ENCODE measurements around the gene GGTLC3.
"Not testable (repeated sequence)": the region's sequence is repeated elsewhere in the genome, so short reads cannot be mapped to it uniquely, and the experiment has no call there.

GGTLC3 gene

GRCh38 chr22:18518061-18518460, at the start of gene GGTLC3:
Gene GGTLC3 (minus strand): TSS chr22:18518161. CDS start chr22:18517897, 264 bp downstream.
- DNase-seq (ENCODE audit: low spot score) = not testable (repeated sequence)

- not testable (repeated sequence) for DNase-seq (ENCODE audit: low spot score)
Measured at GRCh38 chr22:18560099-18560974, 42.4 kb upstream of the GGTLC3 start.

- not testable (repeated sequence) for DNase-seq (ENCODE audit: low spot score)
Measured at GRCh38 chr22:18558939-18559338, 41.0 kb upstream of the GGTLC3 start.

GRCh38 chr22:18558516-18558915, 40.6 kb upstream of the GGTLC3 start:
- DNase-seq (ENCODE audit: low spot score) = not testable (repeated sequence)

GRCh38 chr22:18554280-18555256, 36.6 kb upstream of the GGTLC3 start:
- not testable (repeated sequence) for DNase-seq (ENCODE audit: low spot score)

GRCh38 chr22:18552839-18553597, 35.1 kb upstream of the GGTLC3 start:
- not testable (repeated sequence) for DNase-seq (ENCODE audit: low spot score)

GRCh38 chr22:18551046-18551445, 33.1 kb upstream of the GGTLC3 start:
- not testable (repeated sequence) for DNase-seq (ENCODE audit: low spot score)

GRCh38 chr22:18549458-18550179, 31.7 kb upstream of the GGTLC3 start:
- not testable (repeated sequence) for DNase-seq (ENCODE audit: low spot score)

GRCh38 chr22:18544615-18545014, 26.7 kb upstream of the GGTLC3 start:
- DNase-seq (ENCODE audit: low spot score) = not testable (repeated sequence)

- DNase-seq (ENCODE audit: low spot score) = not testable (repeated sequence)
Measured at GRCh38 chr22:18543400-18543799, 25.4 kb upstream of the GGTLC3 start.

- DNase-seq (ENCODE audit: low spot score) = not testable (repeated sequence)
Measured at GRCh38 chr22:18539994-18540393, 22.0 kb upstream of the GGTLC3 start.

- not testable (repeated sequence) for DNase-seq (ENCODE audit: low spot score)
Measured at GRCh38 chr22:18534315-18534714, 16.4 kb upstream of the GGTLC3 start.

GRCh38 chr22:18533633-18534032, 15.7 kb upstream of the GGTLC3 start:
- DNase-seq (ENCODE audit: low spot score) = not testable (repeated sequence)

- not testable (repeated sequence) for DNase-seq (ENCODE audit: low spot score)
Measured at GRCh38 chr22:18529416-18530145, 11.6 kb upstream of the GGTLC3 start.

GRCh38 chr22:18528597-18529415, 10.8 kb upstream of the GGTLC3 start:
- DNase-seq (ENCODE audit: low spot score) = not testable (repeated sequence)

GRCh38 chr22:18527752-18528596, 10.0 kb upstream of the GGTLC3 start, which contains the start of gene TMEM191B:
Gene TMEM191B (plus strand): TSS chr22:18527802. CDS start chr22:18527981, 179 bp downstream.
- DNase-seq (ENCODE audit: low spot score) = not testable (repeated sequence)

- not testable (repeated sequence) for DNase-seq (ENCODE audit: low spot score)
Measured at GRCh38 chr22:18523328-18523727, 5.4 kb upstream of the GGTLC3 start.

- DNase-seq (ENCODE audit: low spot score) = not testable (repeated sequence)
Measured at GRCh38 chr22:18522762-18523161, 4.8 kb upstream of the GGTLC3 start.
